GM18870 (cell line): ENCODE data around the gene RCN2.

Experiments used
- ATAC-seq: cut with Tn5 transposase; IDR thresholded peaks from one replicate; pipeline ENCODE4 v1.9.1; 2021; ENCODE audit warnings: moderate library complexity; ENCODE audit not compliant: unreplicated experiment

The RCN2 gene

GRCh38 chr15:76972389-76973361 is 41.1 kb downstream of the RCN2 start:
- ATAC-seq = no peak

- ATAC-seq = no peak
These were observed 41.8 kb downstream of the RCN2 start for GRCh38 chr15:76973362-76973743.

- no peak for ATAC-seq
These were observed 42.4 kb downstream of the RCN2 start for GRCh38 chr15:76973906-76974305.

- no peak for ATAC-seq
These were observed 43.0 kb downstream of the RCN2 start for GRCh38 chr15:76974456-76975036.

- no peak for ATAC-seq
These were observed 44.6 kb downstream of the RCN2 start for GRCh38 chr15:76976141-76976540.

GRCh38 chr15:76976572-76977270 is 45.2 kb downstream of the RCN2 start:
- no peak for ATAC-seq

- ATAC-seq = no peak
These were observed 47.2 kb downstream of the RCN2 start for GRCh38 chr15:76978522-76979330.

GRCh38 chr15:76979331-76979925 is 47.9 kb downstream of the RCN2 start:
- no peak for ATAC-seq

GRCh38 chr15:76979996-76980520 is 48.5 kb downstream of the RCN2 start:
- no peak for ATAC-seq

- no peak for ATAC-seq
These were observed 50.8 kb downstream of the RCN2 start for GRCh38 chr15:76982356-76982755.

- no peak for ATAC-seq
These were observed 51.2 kb downstream of the RCN2 start for GRCh38 chr15:76982756-76983155.

GRCh38 chr15:76983590-76984375 is 52.2 kb downstream of the RCN2 start:
- ATAC-seq = no peak

- no peak for ATAC-seq
These were observed 55.2 kb downstream of the RCN2 start for GRCh38 chr15:76986743-76987142.

- no peak for ATAC-seq
These were observed 55.7 kb downstream of the RCN2 start for GRCh38 chr15:76987276-76987675.

- peak; percentile 78 for ATAC-seq
These were observed 56.6 kb downstream of the RCN2 start for GRCh38 chr15:76987896-76988860.

GRCh38 chr15:76988867-76989780 is 57.6 kb downstream of the RCN2 start:
- ATAC-seq = no peak

GRCh38 chr15:76991048-76991447 is 59.5 kb downstream of the RCN2 start:
- ATAC-seq = no peak
